HK-2 (cell line): ENCODE measurements around the gene ST3GAL4.
"Not testable (repeated sequence)": the region's sequence is repeated elsewhere in the genome, so short reads cannot be mapped to it uniquely, and the experiment has no call there.

Experiments
- DNase-seq: peaks from one replicate; pipeline ENCODE4 v3.0.0-alpha.2; 2018; ENCODE audit not compliant: unreplicated experiment

The ST3GAL4 gene

GRCh38 chr11:126386729-126387071, 31.2 kb downstream of the ST3GAL4 start:
- not testable (repeated sequence) for DNase-seq

- no peak for DNase-seq
Observed at GRCh38 chr11:126387857-126388256, 32.4 kb downstream of the ST3GAL4 start.

DNA sequence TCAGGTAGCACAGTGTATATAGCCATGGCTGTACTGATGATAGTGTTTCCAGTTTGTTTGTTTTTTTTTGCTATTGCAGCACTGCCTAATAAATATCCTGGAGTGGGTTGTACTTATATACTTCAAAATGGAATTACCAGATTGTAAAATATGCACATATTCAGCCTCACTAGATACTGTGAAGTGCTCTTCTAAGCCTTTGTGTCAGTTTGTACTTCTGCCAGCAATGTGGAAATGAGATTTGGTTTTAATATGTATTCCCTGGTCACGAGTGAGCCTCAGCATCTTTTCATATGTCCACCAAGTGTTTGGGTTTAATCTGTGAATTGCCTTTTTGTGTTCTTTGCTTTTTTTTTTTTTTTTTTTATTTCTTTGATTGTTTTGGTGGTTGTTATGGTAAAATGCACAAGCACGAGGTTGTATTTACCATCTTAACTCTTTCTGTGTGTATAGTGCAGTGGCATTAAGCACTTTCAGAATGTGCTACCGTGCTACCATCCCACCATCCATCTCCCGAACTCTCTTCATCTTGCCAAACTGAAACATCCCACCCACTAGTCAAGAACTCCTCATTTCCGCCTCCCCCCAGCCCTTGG, 34.9 kb downstream of the ST3GAL4 start:
- no peak for DNase-seq

DNA sequence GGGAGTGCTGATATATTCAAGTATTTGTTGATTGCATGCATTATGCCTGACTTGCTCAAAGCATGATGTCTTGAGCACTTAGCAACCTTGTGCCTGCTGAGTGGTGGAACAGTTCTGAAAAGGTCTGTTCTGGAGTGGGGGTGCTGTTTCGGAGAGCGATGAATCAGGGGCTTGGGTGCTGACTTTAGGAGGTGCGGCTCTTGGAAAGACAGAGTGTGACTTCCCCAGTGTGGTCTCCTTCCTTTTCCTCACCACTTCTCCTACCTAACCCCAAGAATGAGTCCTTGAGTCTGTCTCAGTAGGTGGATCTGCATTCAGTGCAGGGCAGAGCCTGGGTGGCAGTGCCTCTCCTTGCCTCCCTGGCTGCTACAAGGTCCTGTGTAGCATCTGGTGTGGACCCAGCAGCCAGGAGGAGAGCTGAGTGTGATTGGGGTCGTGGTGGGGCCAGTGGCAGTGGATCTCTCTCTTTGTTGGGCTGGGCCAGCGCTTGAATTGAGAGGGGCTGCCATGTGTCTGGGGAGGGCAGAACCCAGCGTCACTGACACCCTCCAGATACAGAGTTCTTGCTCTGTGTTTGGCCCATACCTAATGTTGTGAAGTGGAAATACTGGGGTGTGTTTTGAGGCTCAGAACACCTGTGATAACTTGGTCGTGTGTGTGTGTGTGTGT, 35.9 kb downstream of the ST3GAL4 start:
- no peak for DNase-seq

- DNase-seq = no peak
Observed at GRCh38 chr11:126391970-126392632, 36.6 kb downstream of the ST3GAL4 start.

GRCh38 chr11:126392633-126393013, 37.1 kb downstream of the ST3GAL4 start:
- DNase-seq = no peak

DNA sequence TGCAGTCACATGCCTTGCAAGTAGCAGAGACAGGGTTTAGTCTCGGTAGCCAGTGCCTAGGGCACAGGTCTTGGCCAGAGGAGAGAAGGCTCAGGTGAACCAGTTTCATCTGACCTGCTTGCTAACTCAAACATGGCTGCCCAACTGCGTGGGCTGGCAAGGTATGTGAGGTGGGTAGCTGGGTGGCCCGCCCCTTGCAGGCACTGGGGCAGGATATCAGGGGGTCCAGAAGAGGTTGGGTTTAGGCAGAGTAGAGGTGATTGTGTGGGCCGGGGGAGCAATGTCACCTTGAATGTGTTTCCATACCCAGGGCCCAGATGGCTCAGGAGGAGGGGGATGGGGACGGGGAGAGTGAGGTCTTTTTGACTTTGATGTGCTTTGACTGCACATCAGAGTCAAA, 37.7 kb downstream of the ST3GAL4 start:
- DNase-seq = no peak

- DNase-seq = no peak
Observed at GRCh38 chr11:126394036-126394435, 38.5 kb downstream of the ST3GAL4 start.

GRCh38 chr11:126394634-126395072, 39.2 kb downstream of the ST3GAL4 start:
- DNase-seq = not testable (repeated sequence)

- not testable (repeated sequence) for DNase-seq
Observed at GRCh38 chr11:126395784-126396183, 40.3 kb downstream of the ST3GAL4 start.

- DNase-seq = not testable (repeated sequence)
Observed at GRCh38 chr11:126396266-126396665, 40.8 kb downstream of the ST3GAL4 start.

GRCh38 chr11:126396965-126397364, 41.5 kb downstream of the ST3GAL4 start:
- no peak for DNase-seq

GRCh38 chr11:126398296-126398695, 42.8 kb downstream of the ST3GAL4 start:
- no peak for DNase-seq

DNA sequence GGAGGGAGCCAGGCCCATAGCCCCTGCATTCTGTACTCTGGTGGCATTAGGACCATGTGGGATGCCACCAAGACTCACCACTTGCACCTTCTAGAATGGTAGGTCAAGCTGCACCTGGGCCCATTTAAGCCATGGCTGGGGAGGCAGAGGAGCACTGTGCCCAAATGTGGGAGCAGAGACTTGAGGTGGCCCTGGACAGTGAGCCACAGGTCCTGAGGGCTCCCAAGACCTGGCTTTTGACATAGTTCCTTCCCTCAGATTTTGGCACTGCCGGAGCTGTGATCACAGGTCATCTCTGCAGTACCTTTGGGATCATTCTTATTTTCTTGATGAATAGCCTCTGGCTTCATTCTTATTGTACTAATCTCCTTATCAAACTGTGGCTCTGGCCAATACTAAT, 43.2 kb downstream of the ST3GAL4 start:
- no peak for DNase-seq

DNA sequence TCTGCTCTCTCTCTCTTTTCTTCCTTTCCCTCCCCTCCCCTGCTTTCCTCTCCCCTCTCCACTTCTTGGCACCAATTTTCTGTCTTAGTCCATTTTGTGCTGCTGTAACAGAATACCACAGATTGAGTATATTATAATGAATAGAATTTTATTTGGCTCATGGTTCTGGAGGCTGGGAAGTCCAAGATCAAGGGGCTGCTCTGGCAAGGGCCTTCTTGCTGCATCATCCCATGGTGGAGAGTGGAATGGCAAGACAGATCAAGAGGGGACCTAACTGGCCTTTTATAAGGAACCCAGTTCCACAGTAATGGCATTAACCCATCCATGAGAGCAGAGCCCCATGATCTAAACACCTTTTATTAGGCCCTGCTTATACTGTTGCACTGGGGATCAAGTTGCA, 44.5 kb downstream of the ST3GAL4 start:
- DNase-seq = no peak

GRCh38 chr11:126400479-126400878, 45.0 kb downstream of the ST3GAL4 start:
- DNase-seq = no peak

DNA sequence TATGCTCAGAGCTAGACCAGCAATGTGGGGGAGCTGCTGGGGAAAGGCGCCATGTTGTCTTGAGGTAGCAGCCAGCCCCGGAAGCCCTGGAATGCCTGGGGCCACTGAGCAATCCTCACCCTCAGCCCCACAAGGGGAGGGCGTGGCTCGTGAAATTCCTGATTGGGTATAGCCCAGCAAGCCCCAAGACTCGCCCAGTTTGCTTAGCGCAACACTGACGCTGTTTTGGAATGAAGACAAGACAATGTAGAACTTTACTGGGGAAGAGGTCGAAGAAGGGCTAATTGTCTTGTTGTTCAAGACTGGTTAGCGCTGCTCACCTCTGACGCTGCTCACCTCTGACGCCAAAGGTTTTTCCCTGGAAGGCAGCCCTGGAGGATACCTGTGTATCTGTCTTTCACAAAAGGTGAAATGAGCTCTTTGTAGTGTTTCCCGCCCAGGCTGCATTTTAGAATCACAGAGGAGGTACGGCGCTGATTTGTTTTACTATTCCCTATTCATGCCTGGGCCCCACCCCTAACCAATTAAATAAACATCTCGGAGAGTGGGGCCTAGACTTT, 47.6 kb downstream of the ST3GAL4 start:
- DNase-seq = no peak

DNA sequence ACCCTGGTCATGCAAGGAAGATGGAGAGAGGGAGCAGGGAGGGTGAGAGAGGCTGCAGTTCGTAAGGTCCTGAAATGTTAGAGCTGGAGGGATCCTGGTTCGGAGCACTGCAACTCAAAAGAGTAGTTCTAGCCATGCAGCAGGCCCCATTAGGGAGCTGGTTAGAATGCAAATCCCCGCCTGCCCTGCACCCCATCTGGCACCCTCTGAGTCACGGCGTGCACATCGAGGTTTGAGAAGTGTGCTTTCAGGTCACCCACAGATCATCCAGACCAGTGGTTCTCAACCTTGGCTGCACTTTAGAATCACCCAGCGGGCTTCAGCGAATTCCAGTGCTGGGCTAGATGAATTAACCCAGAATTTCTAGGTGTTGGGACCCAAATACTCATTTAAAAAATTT, 48.2 kb downstream of the ST3GAL4 start:
- DNase-seq = no peak

- no peak for DNase-seq
Observed at GRCh38 chr11:126404367-126404766, 48.9 kb downstream of the ST3GAL4 start.

- DNase-seq = no peak
Observed at GRCh38 chr11:126405374-126405773, 49.9 kb downstream of the ST3GAL4 start.

DNA sequence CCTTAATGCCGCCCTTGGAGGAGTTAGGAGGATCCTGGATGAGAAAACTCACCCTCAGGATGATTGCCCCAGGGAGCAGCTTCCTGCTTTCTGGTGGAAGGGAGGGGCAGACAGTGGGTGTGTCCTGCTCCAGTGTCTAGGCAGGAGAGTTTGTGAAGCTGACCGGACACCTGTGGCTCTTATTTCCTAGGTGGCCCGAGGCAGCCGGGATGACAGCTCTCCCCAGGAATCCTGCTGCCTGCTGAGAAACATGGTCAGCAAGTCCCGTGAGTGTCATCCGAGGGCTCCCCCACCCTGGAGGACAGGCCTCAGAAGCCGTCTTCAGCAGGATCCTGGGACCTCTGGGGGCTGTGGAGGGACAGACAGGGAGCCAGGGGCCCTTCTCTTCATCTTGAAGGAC, 50.4 kb downstream of the ST3GAL4 start:
- DNase-seq = no peak

- no peak for DNase-seq
Observed at GRCh38 chr11:126406368-126406767, 50.9 kb downstream of the ST3GAL4 start.

- no peak for DNase-seq
Observed at GRCh38 chr11:126407101-126407521, 51.6 kb downstream of the ST3GAL4 start.
